GM18519 (cell line): ENCODE results near the gene MED1.
"Not testable (repeated sequence)": the region's sequence is repeated elsewhere in the genome, so short reads cannot be mapped to it uniquely, and the experiment has no call there.

Source experiments
- ATAC-seq: cut with Tn5 transposase; IDR thresholded peaks from one replicate; pipeline ENCODE4 v1.9.1; 2021; ENCODE audit warnings: mild to moderate bottlenecking, moderate library complexity; ENCODE audit not compliant: unreplicated experiment, low FRiP score

Gene MED1

GRCh38 chr17:39450847-39451581, at the start of gene MED1:
Gene MED1 (minus strand): TSS chr17:39451263. CDS start chr17:39451062, 201 bp downstream.
- ATAC-seq, result peak; percentile 84

- not testable (repeated sequence) for ATAC-seq
Measured at GRCh38 chr17:39496921-39497320, 45.9 kb upstream of the MED1 start.

GRCh38 chr17:39487946-39488345, 36.9 kb upstream of the MED1 start:
- no peak for ATAC-seq

GRCh38 chr17:39487490-39487889, 36.4 kb upstream of the MED1 start:
- not testable (repeated sequence) for ATAC-seq

- ATAC-seq, result no peak
Measured at GRCh38 chr17:39486242-39486641, 35.2 kb upstream of the MED1 start.

- no peak for ATAC-seq
Measured at GRCh38 chr17:39485555-39485954, 34.5 kb upstream of the MED1 start.

- peak; percentile 69 for ATAC-seq
Measured at GRCh38 chr17:39484178-39484577, 33.1 kb upstream of the MED1 start.

- ATAC-seq, result no peak
Measured at GRCh38 chr17:39483506-39483905, 32.4 kb upstream of the MED1 start.

GRCh38 chr17:39479631-39480030, 28.6 kb upstream of the MED1 start:
- not testable (repeated sequence) for ATAC-seq

GRCh38 chr17:39473310-39473709, 22.2 kb upstream of the MED1 start:
- no peak for ATAC-seq

GRCh38 chr17:39468610-39469009, 17.5 kb upstream of the MED1 start:
- not testable (repeated sequence) for ATAC-seq

GRCh38 chr17:39464639-39465181, 13.6 kb upstream of the MED1 start:
- not testable (repeated sequence) for ATAC-seq

- ATAC-seq, result no peak
Measured at GRCh38 chr17:39462631-39463375, 11.7 kb upstream of the MED1 start.

- ATAC-seq, result no peak
Measured at GRCh38 chr17:39461926-39462569, 11.0 kb upstream of the MED1 start.

GRCh38 chr17:39461113-39461925, 10.3 kb upstream of the MED1 start, which contains the start of gene CDK12:
Gene CDK12 (plus strand): TSS chr17:39461486. CDS start chr17:39462072, 586 bp downstream.
- peak; percentile 73 for ATAC-seq

- no peak for ATAC-seq
Measured at GRCh38 chr17:39455919-39456318, 4.9 kb upstream of the MED1 start.

- ATAC-seq, result no peak
Measured at GRCh38 chr17:39450051-39450450, 1.0 kb downstream of the MED1 start.

GRCh38 chr17:39447561-39447960, 3.5 kb downstream of the MED1 start:
- no peak for ATAC-seq

GRCh38 chr17:39443326-39443725, 7.7 kb downstream of the MED1 start:
- no peak for ATAC-seq

- not testable (repeated sequence) for ATAC-seq
Measured at GRCh38 chr17:39439868-39440267, 11.2 kb downstream of the MED1 start.
